HG03095 (cell line): ENCODE data around the gene PEDS1.
A peak's percentile ranks its signal among the peaks of the same experiment; 100 is the strongest.
"Not testable (repeated sequence)": the region's sequence is repeated elsewhere in the genome, so short reads cannot be mapped to it uniquely, and the experiment has no call there.

Experiments used
- ATAC-seq: cut with Tn5 transposase; IDR thresholded peaks from one replicate; pipeline ENCODE4 v1.9.1; 2021; ENCODE audit warnings: moderate library complexity; ENCODE audit not compliant: unreplicated experiment

The PEDS1 gene

GRCh38 chr20:50153500-50154377 lies at the start of gene PEDS1:
TSS of gene PEDS1 (minus strand) at chr20:50153723. CDS start at chr20:50153637, 86 bp downstream.
- ATAC-seq = peak; percentile 92

- no peak for ATAC-seq
These were observed 49.2 kb upstream of the PEDS1 start for GRCh38 chr20:50202677-50203076.

GRCh38 chr20:50201710-50202109 lies 48.2 kb upstream of the PEDS1 start:
- not testable (repeated sequence) for ATAC-seq

- no peak for ATAC-seq
These were observed 47.1 kb upstream of the PEDS1 start for GRCh38 chr20:50200482-50201104.

- no peak for ATAC-seq
These were observed 46.2 kb upstream of the PEDS1 start for GRCh38 chr20:50199703-50200102.

GRCh38 chr20:50198716-50199115 lies 45.2 kb upstream of the PEDS1 start:
- no peak for ATAC-seq

GRCh38 chr20:50198180-50198666 lies 44.7 kb upstream of the PEDS1 start:
- ATAC-seq = no peak

- no peak for ATAC-seq
These were observed 44.1 kb upstream of the PEDS1 start for GRCh38 chr20:50197463-50198179.

- ATAC-seq = no peak
These were observed 43.4 kb upstream of the PEDS1 start for GRCh38 chr20:50196896-50197295.

- ATAC-seq = no peak
These were observed 42.7 kb upstream of the PEDS1 start for GRCh38 chr20:50196248-50196647.

GRCh38 chr20:50195524-50196120 lies 42.1 kb upstream of the PEDS1 start:
- no peak for ATAC-seq

- ATAC-seq = no peak
These were observed 41.5 kb upstream of the PEDS1 start for GRCh38 chr20:50194831-50195523.

GRCh38 chr20:50194422-50194830 lies 40.9 kb upstream of the PEDS1 start:
- no peak for ATAC-seq

GRCh38 chr20:50193836-50194421 lies 40.4 kb upstream of the PEDS1 start:
- no peak for ATAC-seq

GRCh38 chr20:50193199-50193835 lies 39.8 kb upstream of the PEDS1 start:
- no peak for ATAC-seq

- ATAC-seq = peak; percentile 29
These were observed 39.1 kb upstream of the PEDS1 start for GRCh38 chr20:50192364-50193198.

- ATAC-seq = peak; percentile 29
These were observed 38.2 kb upstream of the PEDS1 start for GRCh38 chr20:50191544-50192363.

- ATAC-seq = peak; percentile 18
These were observed 37.6 kb upstream of the PEDS1 start for GRCh38 chr20:50191065-50191543.
